GM19455 (cell line): ENCODE measurements around the gene C1orf87.

Experiments
- ATAC-seq: cut with Tn5 transposase; IDR thresholded peaks from one replicate; pipeline ENCODE4 v1.9.1; 2021; ENCODE audit not compliant: unreplicated experiment

The C1orf87 gene, protein sequence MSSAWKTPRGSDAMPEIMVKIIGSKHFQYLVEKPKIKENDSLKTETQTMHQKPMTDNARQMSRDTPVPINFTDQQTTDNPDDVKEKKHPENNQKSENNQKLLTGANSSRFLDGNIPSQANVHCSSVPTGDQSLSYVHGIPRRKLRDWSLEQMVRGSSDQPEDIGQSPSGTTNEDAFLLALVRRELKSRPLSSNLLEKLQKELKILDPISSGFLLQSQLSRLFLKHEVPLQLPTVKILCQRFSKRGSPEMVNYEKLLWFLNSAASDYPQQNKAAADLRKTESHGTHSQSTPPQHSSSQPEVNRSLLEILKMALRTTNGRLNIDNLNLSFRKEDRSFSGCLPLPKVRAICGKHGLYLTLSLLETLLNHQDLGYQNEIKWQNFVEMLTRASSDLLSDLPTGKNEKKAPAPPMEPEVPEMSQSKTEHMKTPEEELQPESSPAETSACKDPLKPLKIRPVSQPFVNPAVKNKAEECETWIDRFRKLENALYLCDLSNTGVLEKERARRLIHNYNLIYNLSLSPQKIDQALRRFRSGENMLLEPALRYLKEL

DNA sequence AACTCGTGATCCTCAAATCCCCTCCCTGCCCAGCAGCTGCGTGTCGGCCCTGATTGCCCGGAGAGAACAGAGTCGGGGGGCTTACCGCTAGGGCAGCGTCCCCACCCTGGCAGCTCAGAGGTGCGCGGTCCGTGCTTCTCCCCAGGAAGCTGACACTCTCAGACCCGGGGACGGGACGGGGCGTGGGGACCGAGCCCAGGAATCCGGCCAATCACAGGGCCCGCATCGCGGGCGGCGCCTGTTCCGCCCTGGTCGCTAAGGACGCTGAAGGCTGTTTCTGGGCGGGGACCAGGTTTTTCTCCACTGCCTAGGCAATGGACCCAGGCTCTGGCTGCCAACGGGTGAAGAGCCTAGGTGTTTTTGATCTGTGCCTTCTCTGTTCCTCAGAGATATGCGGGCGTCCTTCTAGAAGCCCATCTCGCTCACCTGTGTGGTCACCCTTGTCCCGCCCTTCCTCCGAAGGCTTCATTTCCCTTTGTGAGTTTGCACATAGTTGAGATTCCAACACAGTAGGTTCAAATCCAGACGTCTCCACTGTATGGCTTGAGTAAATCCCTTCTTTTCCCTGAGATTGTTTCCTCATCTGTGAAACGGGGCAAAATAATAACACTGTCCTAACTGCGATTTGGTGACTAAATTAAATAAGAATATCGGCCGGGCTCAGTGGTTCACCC, at the start of gene C1orf87:
Gene C1orf87 (minus strand): TSS at position 166 of the 674 bp plus-strand sequence. CDS start 1,127 bp downstream, outside the sequence.
- no peak for ATAC-seq

DNA sequence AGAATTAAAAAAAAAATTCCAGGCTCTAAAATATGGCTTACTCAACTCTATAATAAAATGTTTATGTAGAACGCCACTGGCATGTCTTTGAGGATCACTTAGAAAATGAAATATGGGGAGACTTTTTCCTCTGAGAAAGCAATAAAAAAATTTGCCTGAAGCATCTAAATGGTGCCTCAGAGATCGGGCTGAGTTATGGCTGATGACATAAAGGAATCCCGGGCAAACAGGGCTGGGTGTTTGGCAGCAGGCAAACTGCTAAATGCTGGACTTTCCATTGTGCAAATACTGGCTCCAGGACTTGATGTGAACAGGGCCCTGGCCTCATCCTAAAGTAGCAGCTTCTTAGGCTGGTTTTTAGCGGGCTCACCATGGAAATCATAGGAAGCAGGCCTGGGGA, 44.5 kb upstream of the C1orf87 start:
- ATAC-seq, result no peak

DNA sequence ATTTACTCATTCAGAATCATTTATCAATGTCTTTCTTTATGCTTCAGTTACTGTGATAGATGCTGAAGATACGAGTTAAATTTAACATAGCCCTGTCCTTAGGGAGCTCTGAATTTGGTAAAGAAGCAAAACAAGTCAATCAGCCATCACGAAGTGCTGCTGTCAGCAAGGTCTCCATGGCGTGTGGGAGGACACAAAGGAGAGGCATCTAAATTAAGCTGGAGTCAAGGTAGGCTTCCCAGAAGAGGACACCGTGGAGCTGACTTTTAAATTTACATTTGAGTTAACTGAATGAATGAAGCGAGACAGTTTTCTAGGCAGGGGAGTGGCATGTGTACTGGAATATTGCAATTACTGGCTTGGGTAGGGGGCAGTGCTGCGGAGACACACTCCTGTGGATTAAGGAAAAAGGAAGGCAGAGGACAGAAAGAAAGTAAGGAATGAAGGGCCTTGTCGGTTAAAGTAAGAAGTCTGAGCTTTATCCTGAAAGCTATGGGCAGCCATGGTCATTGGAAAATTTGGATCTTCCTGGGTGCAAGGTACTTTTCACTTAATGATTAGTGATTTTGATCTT, 41.3 kb upstream of the C1orf87 start:
- ATAC-seq, result no peak

DNA sequence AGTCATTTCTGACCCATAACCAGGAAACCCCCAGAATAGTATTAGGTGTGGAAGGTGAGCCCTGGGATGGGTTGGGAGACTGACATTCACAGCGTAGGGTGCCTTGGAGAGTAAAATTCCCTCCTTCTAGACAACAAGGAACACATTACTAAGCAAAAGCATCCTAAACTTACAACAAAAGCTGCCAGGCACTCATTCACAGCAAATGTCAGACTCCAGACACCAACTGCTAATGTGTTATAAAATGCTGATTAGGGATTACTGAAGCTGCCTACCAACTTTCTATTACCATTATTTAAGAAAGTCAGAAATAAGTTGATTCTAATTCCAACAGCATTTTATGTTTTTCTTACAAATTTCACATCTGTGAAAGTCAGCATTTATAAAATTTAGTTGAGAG, 40.0 kb upstream of the C1orf87 start:
- no peak for ATAC-seq

DNA sequence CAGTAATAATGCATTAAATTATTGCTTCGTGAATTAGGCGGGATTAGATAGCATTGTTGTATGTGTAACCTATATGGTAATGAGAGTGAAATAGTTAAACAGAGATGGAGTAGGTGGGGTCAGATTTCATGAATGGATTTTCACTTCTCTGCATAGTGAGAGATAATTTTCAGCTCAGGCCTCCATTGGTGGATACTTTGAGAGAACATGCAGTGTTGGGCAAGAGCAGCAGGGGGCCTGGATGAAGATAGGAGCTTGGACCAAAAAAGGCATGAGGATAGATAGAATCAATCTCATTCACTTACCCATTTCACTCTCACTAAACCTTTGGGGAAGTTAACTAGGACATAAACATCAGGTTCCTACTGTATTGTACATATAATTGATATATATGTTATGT, 39.5 kb upstream of the C1orf87 start:
- no peak for ATAC-seq

DNA sequence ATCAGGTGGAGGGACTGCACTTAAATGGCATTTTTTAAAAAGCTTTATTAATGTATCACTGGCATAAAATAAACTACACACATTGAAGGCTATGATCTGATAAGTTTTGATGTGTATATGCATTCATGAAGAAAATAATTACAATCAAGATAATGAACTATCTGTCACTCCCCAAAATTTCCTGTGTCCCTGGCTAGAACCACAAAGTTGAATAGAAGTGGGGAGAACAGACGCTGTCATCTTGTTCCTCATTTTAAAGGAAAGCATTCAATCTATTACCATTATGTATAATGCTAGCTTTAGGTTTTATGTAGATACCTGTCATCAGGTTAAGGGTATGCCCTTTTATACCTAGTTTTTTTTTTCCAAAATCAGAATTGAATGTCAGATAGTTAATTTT, 38.1 kb upstream of the C1orf87 start:
- no peak for ATAC-seq

DNA sequence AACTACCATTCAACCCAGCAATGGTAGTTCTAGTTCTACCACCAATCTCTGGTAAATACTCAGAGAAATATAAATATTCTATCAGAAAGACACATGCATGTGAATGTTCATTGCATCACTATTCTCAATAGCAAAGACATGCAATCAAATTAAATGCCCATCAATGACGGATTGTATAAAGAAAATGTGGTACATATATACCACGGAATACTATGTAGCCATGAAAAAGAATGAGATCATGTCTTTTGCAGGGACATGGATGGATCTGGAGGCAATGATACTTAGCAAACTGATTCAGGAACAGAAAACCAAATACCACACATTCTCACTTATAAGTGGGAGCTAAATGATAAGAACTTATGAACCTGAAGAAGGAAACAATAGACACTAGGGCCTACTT, 37.5 kb upstream of the C1orf87 start:
- no peak for ATAC-seq

DNA sequence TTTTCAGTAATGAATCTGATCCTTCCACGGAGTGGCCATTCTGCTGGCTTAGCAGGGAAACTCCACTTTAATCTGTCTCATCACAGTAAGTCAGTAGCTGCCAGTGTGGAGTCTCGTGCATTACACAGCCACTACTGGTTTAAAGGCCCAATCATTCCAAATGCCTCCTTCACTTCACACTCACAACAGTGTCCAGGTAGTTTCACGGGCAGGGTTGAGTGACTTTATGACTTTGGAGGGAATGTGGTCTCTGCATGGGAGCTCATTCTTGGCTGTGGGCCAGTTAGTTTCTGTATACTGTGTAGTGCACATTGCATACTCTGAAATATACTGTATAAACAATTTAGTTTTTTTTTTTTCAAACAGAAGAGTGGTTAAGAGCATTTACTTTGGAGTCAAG, 34.6 kb upstream of the C1orf87 start:
- ATAC-seq, result no peak

DNA sequence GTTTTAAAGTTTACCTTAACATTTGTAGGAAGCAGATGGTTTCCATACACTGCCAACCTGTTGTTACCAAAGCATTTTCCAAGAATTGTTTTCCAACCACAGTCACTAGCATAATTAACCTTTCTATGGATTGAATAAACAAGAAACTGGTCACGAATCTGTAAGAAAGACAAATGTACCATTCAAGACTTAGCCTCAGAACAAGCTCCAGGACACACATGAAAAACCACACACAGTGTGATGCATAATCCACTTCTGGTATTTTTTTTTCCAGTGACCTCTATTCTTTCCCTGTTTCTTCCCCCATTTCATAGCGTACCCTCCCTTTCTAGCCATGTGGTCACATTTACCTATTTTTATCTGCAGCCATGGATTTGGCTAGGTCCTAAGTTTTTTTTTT, 29.6 kb upstream of the C1orf87 start:
- no peak for ATAC-seq

DNA sequence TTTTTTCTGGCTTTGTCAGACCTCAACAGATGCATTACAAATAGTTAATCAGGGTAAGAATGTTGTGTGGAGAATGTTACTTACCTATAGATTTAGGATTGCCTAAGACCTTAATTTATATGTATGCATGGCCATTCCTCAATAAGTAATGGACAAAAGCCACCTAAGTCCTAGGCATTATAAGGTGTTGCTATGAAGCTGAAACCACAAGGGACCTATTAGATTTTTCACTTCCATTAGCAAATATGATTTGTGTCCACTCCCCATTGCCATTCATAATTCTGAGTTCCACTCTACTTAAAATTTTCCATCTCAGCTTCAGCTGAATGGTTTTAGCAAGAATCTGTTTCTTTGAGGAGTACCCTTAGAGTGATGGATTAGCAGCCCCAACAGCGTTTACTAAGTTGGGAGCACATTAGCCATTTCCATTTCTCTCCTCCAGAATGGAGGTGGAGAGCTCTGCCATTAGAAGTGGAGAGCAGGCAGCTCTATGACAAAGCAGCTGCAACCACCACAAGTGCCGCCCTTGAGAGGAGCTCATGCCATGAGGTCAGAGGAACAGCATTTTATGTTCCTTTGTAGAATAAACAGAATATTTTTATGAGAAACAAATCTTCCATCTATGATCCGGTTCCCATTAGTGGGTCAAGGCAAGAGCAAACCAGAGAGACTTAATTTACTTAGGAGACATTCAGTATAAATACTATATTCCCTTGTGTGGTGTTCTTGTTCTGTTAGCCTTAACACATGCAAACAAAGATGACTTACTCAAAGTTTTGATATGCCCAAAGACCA, 28.9 kb upstream of the C1orf87 start:
- no peak for ATAC-seq

DNA sequence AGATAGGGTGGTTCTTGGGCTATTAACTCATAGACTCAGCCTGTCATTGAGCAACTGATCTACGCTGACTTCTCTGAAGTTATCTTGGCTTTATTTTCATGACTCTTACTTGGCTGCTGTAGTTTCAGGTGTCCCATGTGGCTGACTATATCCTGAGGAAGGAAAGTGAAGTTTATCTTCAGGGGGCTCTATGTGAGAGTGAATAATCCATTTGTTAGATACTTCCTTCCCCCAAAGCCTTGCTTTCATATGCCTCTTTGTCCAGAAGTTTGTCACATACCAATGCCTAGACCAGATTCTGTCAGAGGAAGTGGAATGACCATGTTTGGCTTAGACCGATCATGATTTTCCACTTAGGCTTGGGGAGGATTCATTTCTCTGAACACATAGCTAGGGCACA, 27.9 kb upstream of the C1orf87 start:
- ATAC-seq, result no peak

DNA sequence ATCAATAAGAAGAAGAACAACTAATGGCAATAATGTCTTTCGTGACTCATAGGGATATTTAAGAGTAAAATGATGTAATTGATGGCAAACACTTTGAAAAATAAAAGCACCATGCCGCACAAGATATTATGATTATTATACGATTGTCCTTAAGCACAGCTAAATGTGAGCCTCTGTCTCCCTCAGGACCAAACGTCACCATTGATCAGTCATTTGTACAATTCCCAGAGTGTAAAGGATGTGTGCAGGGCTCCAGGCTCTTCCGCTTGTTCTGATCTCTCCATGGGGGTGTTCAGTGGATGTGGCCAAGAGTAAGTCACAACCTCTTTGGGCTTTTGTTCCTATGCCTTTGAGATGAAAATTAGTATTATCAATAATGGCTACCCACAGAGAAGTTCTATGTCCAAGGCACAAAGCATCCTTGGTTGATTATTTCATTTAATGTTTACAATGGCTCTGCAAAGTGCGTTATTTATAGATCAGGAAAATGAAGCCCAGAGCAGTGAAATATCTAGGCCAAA, 17.7 kb upstream of the C1orf87 start:
- ATAC-seq, result no peak

DNA sequence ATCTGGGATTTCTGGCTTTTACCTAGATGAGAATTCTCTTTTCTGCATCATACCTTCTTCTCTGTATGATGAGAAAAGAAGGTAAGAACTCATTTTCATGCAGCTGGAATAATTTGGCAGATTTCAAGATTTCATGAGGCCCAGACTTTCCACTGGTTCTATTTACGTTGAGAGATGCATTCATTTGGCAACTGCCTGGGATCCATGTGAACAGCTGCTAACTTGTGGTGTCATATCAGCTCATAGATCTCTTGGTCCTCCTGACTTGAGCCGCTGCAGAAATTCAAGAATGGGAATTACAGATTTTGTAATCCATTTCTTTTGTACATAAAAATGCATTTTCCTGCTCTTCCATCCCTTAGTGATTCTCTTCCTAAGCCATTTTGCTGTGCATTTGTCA, 17.1 kb upstream of the C1orf87 start:
- ATAC-seq, result no peak

DNA sequence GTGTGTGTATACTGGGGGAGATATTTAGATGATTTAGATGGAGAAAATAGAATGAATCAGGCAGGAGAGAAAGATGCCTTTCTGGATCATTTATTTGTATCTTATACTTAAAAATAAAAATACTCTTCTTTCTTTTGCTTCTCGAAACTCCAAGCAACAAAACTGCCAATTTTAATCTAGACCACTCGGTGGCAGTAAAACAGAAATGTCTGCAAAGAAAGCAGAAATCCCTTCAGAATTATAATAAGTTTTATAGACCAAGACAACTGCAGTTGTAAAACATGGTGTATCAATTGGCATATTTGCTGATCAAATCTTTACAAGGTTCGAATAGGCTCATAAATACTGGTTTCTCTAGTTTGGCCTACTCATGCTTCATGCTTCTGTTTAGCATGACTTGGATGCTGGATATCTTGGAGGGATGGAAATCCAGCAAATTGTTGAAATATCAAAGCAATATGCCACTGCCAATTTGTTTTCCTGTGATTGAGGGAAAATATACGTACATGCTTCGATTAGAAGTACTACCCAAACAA, 15.1 kb upstream of the C1orf87 start:
- no peak for ATAC-seq

DNA sequence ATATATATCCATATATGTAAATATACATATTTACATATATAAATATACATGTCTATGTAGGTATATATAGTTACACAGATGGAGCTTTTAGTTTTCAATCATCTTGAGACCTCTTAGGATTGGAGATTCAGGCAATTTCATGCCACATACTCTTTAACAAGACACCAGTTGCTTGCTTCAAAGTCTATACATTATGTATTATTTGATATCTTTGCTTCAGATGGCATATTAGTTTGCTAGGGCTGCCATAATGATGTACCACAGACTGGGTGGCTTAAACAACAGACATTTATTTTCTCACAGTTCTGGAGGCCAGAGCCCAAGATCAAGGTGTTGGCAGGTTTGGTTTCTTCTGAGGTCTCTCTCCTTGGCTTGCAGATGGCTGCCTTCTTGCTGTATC, 14.1 kb upstream of the C1orf87 start:
- no peak for ATAC-seq

DNA sequence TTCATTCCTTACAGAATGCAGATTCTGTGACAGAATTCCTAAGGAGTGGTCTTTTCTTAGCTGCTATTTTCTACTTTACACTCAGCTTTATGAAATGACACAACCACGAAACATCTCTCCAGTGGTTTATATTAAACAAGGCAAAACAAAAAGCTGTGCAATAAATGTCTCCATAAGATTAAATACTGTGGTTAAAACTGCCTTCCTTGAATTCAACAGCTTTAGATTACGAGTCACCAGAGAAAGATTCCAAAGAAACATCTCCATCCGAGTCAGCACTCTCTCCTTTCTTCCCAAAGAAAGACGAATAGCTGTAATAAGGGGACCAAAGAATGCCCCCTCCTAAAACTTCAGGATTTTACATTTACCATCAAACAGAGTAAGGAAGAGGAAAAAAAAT, 4.6 kb upstream of the C1orf87 start:
- ATAC-seq, result no peak

DNA sequence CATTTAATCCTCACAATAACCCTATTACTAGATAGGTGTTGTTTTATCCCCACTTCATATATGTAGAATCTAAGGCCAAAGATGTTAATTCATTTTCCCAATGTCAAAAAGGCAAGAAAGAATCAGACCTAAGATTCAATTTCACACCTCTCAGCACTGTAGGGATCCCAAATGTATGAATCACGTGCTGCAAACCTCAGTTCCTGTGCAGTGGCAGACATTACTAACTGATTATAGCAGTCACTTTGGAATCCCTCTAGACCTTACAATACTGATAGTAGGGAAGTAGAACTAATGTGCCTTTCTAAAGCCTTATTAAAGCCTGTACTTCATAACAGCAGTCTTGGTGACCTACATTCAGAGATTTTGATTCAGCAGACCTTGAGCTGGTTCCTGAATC, 2.3 kb downstream of the C1orf87 start:
- ATAC-seq, result no peak

DNA sequence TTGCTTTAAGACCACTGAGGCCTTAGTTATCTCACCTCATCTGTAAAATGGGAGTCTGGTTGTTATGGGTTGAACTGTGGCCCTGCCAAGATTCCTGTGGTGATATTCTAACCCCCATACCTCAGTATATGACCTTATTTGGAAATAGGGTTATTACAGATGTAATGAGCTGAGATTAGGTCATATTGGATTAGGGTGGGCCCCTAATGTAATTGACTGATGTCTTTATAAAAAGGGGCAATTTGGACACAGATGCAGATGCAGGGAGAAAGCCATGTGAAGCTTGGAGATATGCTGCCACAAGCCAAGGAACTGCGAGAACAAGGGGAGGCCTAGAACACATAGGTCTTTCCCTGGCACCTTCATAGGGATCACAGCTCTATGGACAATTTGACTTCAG, 3.9 kb downstream of the C1orf87 start:
- ATAC-seq, result no peak

DNA sequence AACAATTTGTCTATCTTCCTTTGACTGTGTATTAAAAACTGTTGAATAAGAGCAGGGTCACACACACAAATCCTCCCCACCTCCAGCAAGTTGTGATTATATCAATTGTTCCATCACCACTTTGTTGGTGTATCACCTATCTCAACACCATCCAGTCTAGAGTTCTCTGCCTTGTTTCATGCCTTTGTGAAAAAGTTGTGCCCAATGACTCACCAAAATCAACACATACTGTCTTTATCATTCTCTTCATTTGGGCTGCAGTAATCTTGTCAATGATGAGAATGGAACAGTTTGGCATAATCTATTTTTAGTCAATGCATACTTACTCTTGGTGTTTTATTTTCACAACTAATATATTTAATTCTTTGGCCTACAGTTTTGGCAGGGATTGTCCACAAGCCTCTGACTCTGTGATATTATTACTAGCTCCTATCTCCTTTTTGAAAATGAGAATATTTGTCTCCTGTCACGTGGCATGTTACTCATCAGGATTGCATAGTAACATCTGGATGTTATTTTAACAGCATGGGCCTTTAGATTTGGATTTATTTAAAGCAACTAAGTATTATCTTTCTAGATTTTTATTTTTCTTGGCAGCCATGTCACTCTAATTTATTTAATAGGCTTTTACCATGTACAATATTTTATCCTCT, 5.1 kb downstream of the C1orf87 start:
- ATAC-seq, result no peak

DNA sequence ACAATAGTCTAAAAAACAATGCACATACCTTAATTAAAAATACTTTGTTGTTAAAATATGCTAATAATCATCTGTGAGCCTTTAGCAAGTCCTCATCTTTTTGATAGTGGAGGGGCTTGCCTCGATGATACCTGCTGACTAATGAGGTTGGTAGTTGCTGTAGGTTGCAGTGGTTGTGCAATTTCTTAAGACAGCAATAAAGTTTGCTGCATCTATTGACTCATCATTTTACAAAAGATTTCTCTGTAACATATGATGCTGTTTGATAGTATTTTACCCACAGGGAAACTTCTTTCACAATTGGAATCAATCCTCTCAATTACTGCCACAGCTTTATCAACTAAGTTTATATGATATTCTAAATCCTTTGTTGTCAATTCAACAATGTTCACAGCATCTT, 7.6 kb downstream of the C1orf87 start:
- ATAC-seq, result no peak
